ENCODE measurements around the gene ALOX5.

DNA sequence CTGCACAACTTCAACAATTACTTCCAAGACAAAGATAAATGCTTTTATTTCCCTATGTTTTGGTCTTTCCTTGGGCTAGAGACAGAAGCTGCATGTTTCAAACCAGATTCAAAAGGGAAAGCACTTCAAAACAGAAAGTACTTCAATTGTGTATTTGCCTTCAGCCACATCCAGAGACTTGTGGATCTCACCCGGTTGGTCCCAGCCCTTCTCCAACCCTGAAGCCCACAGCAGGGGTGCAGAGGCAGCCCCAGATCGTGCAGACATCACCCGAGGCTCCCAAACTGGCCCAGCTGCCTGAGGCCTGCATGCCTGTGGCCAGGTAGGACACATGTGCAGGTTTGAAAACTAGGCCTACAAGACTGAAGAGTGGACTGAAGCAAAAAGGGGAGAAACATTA is 80.8 kb downstream of the ALOX5 start:
- TF ChIP-seq, protein P1, sequence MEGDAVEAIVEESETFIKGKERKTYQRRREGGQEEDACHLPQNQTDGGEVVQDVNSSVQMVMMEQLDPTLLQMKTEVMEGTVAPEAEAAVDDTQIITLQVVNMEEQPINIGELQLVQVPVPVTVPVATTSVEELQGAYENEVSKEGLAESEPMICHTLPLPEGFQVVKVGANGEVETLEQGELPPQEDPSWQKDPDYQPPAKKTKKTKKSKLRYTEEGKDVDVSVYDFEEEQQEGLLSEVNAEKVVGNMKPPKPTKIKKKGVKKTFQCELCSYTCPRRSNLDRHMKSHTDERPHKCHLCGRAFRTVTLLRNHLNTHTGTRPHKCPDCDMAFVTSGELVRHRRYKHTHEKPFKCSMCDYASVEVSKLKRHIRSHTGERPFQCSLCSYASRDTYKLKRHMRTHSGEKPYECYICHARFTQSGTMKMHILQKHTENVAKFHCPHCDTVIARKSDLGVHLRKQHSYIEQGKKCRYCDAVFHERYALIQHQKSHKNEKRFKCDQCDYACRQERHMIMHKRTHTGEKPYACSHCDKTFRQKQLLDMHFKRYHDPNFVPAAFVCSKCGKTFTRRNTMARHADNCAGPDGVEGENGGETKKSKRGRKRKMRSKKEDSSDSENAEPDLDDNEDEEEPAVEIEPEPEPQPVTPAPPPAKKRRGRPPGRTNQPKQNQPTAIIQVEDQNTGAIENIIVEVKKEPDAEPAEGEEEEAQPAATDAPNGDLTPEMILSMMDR (IDR thresholded peaks at IDR 0.05) = no peak
- TF ChIP-seq POLR2A (IDR thresholded peaks at IDR 0.05) = no peak

All from transverse colon (tissue), 3 donors.